GM21619 (cell line): Measurements from ENCODE around the gene FXYD5.
"Not testable (repeated sequence)": the region's sequence is repeated elsewhere in the genome, so short reads cannot be mapped to it uniquely, and the experiment has no call there.

Experiments
- ATAC-seq: cut with Tn5 transposase; IDR thresholded peaks from one replicate; pipeline ENCODE4 v1.9.1; 2021; ENCODE audit not compliant: unreplicated experiment

The FXYD5 gene

GRCh38 chr19:35136977-35137702 is 17.4 kb upstream of the FXYD5 start:
- no peak for ATAC-seq

- ATAC-seq = no peak
These were observed 16.1 kb upstream of the FXYD5 start, which contains the start of gene FXYD1 for GRCh38 chr19:35138305-35138892. Gene FXYD1 (plus strand): TSS chr19:35138824. CDS start chr19:35140080, 1,256 bp downstream.

- ATAC-seq = no peak
These were observed 14.2 kb upstream of the FXYD5 start for GRCh38 chr19:35140207-35140961.

GRCh38 chr19:35140962-35141836 is 13.3 kb upstream of the FXYD5 start:
- ATAC-seq = peak; percentile 56

GRCh38 chr19:35141837-35142605 is 12.5 kb upstream of the FXYD5 start:
- no peak for ATAC-seq

- no peak for ATAC-seq
These were observed 11.8 kb upstream of the FXYD5 start for GRCh38 chr19:35142606-35143230.

- no peak for ATAC-seq
These were observed 11.3 kb upstream of the FXYD5 start, which contains the start of gene FXYD7 for GRCh38 chr19:35143231-35143715. Gene FXYD7 (plus strand): TSS chr19:35143255. CDS start chr19:35143334, 79 bp downstream.

GRCh38 chr19:35143818-35144217 is 10.7 kb upstream of the FXYD5 start:
- no peak for ATAC-seq

- no peak for ATAC-seq
These were observed 10.3 kb upstream of the FXYD5 start for GRCh38 chr19:35144259-35144599.

- no peak for ATAC-seq
These were observed 9.7 kb upstream of the FXYD5 start for GRCh38 chr19:35144600-35145436.

- ATAC-seq = no peak
These were observed 7.6 kb upstream of the FXYD5 start for GRCh38 chr19:35146746-35147459.

- ATAC-seq = no peak
These were observed 5.1 kb upstream of the FXYD5 start for GRCh38 chr19:35149463-35149862.

- ATAC-seq = no peak
These were observed 4.1 kb upstream of the FXYD5 start for GRCh38 chr19:35150445-35150844.

- ATAC-seq = no peak
These were observed 3.1 kb upstream of the FXYD5 start for GRCh38 chr19:35151273-35152065.

GRCh38 chr19:35153129-35153522 is 1.4 kb upstream of the FXYD5 start:
- ATAC-seq = not testable (repeated sequence)

GRCh38 chr19:35153701-35154524 is 622 bp upstream of the FXYD5 start:
- no peak for ATAC-seq
